Stimulated activated CD8-positive, alpha-beta memory T cell treated with anti-CD3 and anti-CD28 coated beads, Interleukin-7, amount 100 ng/mL, for 4 hours (primary cell): ENCODE data around the gene CECR2.

Source experiments
- DNase-seq, 2 donors: peaks; one replicate each; pipeline ENCODE4 v3.0.0-alpha.2; 2020; ENCODE audit warnings: low read depth in 2 of 2

The CECR2 gene

GRCh38 chr22:17569971-17570511 lies 200.8 kb downstream of the CECR2 start:
- DNase-seq, result no peak

DNA sequence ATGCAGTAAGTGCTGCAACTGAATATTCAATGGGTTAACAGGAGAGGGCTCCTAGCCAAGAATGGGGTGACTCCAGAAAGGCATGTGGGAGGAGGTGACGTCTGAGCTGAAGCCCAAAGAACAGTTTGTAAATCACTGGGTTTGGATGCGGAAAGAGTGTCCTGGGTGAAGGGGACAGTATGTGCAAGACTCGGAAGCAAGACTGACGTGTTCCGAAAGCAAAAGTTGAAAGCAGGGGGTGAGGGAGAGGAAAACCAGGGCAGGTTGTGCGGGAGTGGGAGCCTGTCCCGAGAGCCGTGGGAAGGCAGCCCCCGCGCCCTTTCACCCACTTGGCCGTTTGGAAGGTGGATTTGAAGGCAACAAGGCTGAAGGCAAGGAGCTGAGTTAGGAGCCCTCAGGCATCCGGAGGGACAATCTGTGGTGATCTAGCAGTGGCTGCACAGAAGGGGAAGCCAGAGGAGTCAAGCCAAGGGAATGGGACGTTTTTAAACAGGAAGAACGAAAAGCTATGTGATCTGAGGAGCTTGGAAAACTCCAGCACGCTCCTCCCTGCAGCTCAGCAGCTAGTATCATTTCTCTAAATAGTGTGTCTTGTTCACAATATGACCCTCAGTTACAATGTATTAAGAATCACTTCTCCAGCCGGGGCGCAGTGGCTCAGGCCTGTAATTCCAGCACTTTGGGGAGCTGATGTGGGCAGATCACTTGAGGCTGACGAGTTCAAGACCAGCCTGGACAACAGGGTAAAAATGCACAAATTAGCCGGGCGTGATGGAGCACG lies 201.8 kb downstream of the CECR2 start:
- DNase-seq, result no peak

DNA sequence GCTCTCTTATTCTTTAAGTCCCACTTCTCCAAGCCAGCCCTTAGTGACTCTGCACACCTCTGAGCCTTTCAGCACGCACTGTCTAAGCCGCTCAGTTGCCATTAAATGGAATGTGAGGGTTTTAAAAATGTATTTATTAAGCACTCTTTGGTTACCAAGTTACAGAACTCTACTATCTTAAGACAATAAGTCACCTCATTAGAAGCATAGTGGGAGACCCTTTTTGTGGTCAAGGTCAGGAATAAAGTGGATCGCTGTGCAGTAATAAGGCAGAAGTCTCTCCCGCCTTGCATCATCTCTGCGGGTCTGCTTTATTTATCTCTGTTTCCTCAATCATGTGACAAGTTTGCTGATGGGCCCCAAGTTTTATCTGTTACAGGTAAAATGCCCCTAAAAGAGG lies 205.9 kb downstream of the CECR2 start:
- no peak for DNase-seq

GRCh38 chr22:17575681-17576080 lies 206.4 kb downstream of the CECR2 start:
- no peak for DNase-seq

DNA sequence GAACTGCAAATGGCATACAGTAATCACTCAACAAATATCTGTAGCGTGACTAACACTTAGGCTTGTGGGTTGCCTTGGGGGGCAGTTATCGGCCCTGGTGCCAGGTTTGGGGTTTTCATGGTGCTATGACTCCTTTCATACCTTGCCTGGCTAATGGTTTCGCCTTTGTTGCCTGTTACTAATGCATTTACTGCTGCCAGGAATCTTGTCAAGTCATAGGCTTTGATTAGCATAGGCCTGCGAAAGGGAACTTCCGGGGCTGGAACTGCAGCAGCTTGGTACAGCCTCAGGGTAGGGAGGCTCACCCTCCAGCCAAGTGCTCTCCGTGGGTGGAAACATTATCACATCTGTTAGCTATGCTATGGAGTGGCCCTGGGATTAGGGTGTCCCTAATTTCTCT lies 207.2 kb downstream of the CECR2 start:
- DNase-seq, result no peak

GRCh38 chr22:17578136-17578754 lies 209.0 kb downstream of the CECR2 start:
- DNase-seq, result no peak

DNA sequence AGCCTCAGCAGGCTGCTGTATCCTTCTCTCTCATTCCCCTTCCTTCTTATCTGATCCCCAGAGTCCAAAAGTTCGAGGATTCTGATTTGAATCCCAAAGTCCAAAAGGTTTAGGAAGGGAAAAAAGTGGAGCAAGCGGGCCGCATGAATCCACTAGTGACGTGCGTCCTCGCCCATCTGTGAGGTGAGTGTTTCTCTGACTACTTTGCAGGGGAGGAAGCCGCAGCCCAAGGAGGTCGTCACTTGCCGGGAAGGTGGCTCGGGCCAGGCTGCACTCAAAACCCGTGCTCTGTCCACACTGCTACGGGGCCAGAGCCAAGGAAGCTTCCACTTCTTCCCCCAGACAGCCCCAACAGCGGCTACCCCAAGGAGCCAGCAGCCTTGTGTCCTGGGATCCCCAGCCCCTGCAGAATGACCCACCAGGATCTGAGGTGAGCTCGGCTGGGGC lies 210.3 kb downstream of the CECR2 start:
- DNase-seq, result no peak

GRCh38 chr22:17580441-17581031 lies 211.3 kb downstream of the CECR2 start:
- no peak for DNase-seq

DNA sequence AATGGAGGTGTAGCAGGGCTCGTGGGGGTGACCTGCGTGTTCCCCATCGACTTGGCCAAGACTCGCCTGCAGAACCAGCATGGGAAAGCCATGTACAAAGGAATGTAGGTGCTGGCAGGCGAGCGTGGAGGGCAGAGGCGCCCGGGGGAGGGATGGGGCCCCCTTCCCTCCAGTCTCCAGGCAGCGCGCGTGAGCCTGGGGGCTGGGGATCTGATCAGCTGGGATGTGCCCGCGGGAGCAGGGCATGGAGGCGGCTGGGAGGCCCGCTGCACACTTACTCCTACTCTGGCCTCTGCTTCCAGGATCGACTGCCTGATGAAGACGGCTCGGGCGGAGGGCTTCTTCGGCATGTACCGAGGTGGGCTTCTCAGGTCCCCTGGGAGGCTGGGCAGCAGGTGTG lies 211.8 kb downstream of the CECR2 start:
- no peak for DNase-seq

- DNase-seq, result no peak
These were observed 212.4 kb downstream of the CECR2 start for GRCh38 chr22:17581631-17582030.

- DNase-seq, result no peak
These were observed 213.9 kb downstream of the CECR2 start for GRCh38 chr22:17583151-17583550.

- no peak for DNase-seq
These were observed 217.7 kb downstream of the CECR2 start for GRCh38 chr22:17586831-17587440.

GRCh38 chr22:17587629-17588028 lies 218.4 kb downstream of the CECR2 start:
- DNase-seq, result no peak

GRCh38 chr22:17588606-17589005 lies 219.3 kb downstream of the CECR2 start:
- no peak for DNase-seq

DNA sequence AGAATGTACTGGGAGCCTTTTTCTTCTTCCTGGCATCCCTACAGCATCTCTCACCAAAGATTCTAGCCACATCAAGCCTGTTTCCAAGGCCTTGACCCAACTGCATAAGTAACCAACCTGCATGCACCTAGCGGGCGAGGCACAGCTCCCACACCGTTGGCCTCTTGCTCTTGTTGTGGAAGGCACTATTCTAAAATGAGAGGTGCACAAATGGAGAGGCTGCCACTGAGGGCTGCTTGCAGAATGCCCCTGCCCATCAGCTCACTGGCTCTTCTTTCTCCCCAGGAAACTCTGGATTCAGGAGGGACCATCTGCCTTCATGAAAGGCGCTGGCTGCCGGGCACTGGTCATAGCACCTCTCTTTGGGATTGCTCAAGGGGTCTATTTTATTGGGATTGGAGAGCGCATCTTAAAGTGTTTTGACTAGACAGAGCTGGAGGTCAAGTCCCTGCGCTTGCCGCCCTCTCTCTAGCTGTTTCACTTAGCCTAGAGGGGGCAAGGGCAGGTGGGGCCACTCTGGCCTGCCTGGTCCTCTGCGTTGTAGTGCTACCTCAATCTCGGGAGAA lies 220.6 kb downstream of the CECR2 start:
- DNase-seq, result no peak

DNA sequence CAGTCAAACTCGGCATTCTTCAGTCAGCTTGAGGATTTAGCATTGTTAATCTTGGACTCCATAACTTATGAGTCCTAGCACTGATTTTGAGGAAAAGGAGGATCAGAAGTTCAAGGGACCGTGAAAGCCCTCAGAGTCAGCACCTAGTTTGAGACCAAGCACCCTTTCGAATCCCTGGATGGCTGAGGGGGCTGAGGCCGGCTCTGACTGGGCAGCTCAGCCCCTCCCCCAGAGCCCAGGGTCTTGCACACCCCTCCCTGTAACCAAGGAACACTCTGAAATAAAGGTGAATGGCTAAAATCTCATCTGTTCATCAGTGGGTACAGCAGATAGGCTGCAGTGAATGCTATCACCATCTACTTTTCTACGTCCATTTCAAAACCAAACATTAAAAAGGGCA lies 221.3 kb downstream of the CECR2 start:
- no peak for DNase-seq

DNA sequence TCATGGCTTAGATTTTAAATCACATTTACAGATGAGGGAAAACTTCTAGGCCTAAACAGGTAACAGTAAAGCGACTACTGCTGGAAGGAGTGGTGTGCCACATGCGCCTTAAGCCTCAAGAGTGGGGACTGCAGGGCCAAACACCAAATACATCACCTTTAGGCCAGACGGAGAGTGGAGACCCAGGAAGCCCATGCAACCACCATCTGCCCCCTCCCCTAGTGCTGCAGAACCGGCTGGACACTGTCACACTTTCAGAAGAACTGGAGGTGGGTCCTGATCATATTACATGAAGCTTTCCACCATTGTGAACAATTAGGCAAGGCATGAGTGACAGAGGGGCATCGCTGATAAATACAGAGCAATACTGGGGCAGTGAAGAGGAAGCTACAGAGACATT lies 222.9 kb downstream of the CECR2 start:
- DNase-seq, result no peak

DNA sequence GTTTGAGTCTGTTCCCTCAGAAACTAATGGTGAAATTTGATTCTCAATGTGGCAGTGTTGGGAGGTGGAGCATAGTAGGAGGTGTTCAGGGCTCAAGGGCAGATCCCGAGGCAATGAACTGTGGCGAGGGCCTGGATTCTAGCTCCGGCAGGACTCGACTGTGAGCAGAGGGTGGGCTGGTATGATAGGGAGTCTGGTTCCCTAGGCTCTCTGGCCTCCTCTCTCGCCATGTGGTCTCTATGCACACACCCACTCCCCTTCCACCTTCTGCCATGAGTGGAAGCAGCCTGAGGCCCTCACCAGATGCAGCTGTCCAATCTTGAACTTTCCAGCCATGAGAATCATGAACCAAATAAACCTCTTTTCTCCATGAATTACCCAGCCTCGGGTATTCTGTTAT lies 227.0 kb downstream of the CECR2 start:
- no peak for DNase-seq

- DNase-seq, result no peak
These were observed 228.0 kb downstream of the CECR2 start for GRCh38 chr22:17597217-17597616.

- DNase-seq, result no peak
These were observed 229.1 kb downstream of the CECR2 start for GRCh38 chr22:17598318-17598717.

GRCh38 chr22:17601031-17601430 lies 231.8 kb downstream of the CECR2 start:
- no peak for DNase-seq

GRCh38 chr22:17603668-17604067 lies 234.4 kb downstream of the CECR2 start:
- DNase-seq, result no peak
